Measurements from ENCODE around the gene MTERF2.

- TF ChIP-seq CTCF (IDR thresholded peaks at IDR 0.05) (no peak), EP300 (IDR thresholded peaks at IDR 0.05) (no peak)
Observed at GRCh38 chr12:106960443-106960842, 26.5 kb downstream of the MTERF2 start.
